NCI-H82 (cell line): Measurements from ENCODE around the gene MYO18B.
A peak's percentile ranks its signal among the peaks of the same experiment; 100 is the strongest.

Experiments used
- DNase-seq: peaks from one replicate; lab custom pipeline; 2025; lab: John Stamatoyannopoulos, UW

MYO18B gene

GRCh38 chr22:25777411-25777810, 35.4 kb downstream of the MYO18B start:
- DNase-seq, result no peak

GRCh38 chr22:25777870-25778269, 35.9 kb downstream of the MYO18B start:
- peak; percentile 66 for DNase-seq

- DNase-seq, result peak; percentile 33
Observed at GRCh38 chr22:25779426-25779825, 37.4 kb downstream of the MYO18B start.

- DNase-seq, result no peak
Observed at GRCh38 chr22:25779890-25780289, 37.9 kb downstream of the MYO18B start.

- peak; percentile 87 for DNase-seq
Observed at GRCh38 chr22:25780673-25781072, 38.7 kb downstream of the MYO18B start.

- peak; percentile 95 for DNase-seq
Observed at GRCh38 chr22:25781801-25782200, 39.8 kb downstream of the MYO18B start.

- DNase-seq, result no peak
Observed at GRCh38 chr22:25782831-25783230, 40.8 kb downstream of the MYO18B start.

GRCh38 chr22:25783856-25784255, 41.9 kb downstream of the MYO18B start:
- DNase-seq, result no peak

GRCh38 chr22:25786165-25786564, 44.2 kb downstream of the MYO18B start:
- DNase-seq, result no peak

- DNase-seq, result no peak
Observed at GRCh38 chr22:25791556-25791955, 49.6 kb downstream of the MYO18B start.

GRCh38 chr22:25795478-25795877, 53.5 kb downstream of the MYO18B start:
- no peak for DNase-seq

GRCh38 chr22:25797498-25798290, 55.7 kb downstream of the MYO18B start:
- DNase-seq, result no peak

GRCh38 chr22:25800766-25801165, 58.8 kb downstream of the MYO18B start:
- DNase-seq, result no peak

- DNase-seq, result no peak
Observed at GRCh38 chr22:25802018-25802417, 60.0 kb downstream of the MYO18B start.

GRCh38 chr22:25804676-25805075, 62.7 kb downstream of the MYO18B start:
- no peak for DNase-seq

GRCh38 chr22:25806579-25806978, 64.6 kb downstream of the MYO18B start:
- no peak for DNase-seq

GRCh38 chr22:25814685-25815084, 72.7 kb downstream of the MYO18B start:
- no peak for DNase-seq

GRCh38 chr22:25815561-25815960, 73.6 kb downstream of the MYO18B start:
- no peak for DNase-seq

- no peak for DNase-seq
Observed at GRCh38 chr22:25816522-25817059, 74.6 kb downstream of the MYO18B start.

GRCh38 chr22:25817092-25817943, 75.3 kb downstream of the MYO18B start:
- DNase-seq, result no peak

- peak; percentile 27 for DNase-seq
Observed at GRCh38 chr22:25818541-25818940, 76.6 kb downstream of the MYO18B start.

- no peak for DNase-seq
Observed at GRCh38 chr22:25822344-25822743, 80.4 kb downstream of the MYO18B start.

- DNase-seq, result no peak
Observed at GRCh38 chr22:25823276-25823675, 81.3 kb downstream of the MYO18B start.
